HT1080 (cell line): ENCODE data around the gene VWA7. TPM values are rescaled to one million over a fixed set of nuclear protein-coding genes. Genes with fewer than 3 reads are reported as not detected.

Experiments used
- DNase-seq: peaks from one replicate; pipeline ENCODE4 v3.0.0-alpha.2; 2015; ENCODE audit warnings: low read depth
- total RNA-seq: library from RNA; depleted of rRNA; stranded (reverse); fragments of >200 nt; shearing (Covaris generic); gene quantifications from 2 replicates; pipeline ENCODE4 v1.2.3, GENCODE V29; 2014

VWA7 gene
- total RNA-seq, 1 experiment from 2014 or later = 0.79 TPM

DNA sequence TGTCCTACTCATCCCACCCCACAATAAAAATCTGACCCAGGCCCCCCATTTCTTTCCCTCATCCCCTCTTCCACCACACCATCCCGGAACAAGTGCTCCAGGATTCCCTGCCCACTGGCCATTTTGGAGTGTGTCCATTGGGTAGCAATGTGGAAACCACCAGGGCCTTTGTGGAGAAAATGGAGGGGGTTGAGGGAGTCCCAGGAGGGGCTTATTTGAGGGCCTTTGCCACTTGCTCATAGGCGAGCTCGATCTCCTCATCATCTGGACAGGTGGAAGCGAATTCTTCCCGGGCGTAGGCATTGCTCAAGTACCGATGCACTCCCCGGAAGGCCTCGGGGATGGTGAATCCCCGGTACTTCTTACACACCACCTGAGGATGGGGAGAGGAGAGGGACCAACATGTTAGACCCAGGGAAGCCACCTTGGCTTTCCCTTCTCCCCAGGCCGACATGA, 46.5 kb downstream of the VWA7 start:
- DNase-seq = no peak

DNA sequence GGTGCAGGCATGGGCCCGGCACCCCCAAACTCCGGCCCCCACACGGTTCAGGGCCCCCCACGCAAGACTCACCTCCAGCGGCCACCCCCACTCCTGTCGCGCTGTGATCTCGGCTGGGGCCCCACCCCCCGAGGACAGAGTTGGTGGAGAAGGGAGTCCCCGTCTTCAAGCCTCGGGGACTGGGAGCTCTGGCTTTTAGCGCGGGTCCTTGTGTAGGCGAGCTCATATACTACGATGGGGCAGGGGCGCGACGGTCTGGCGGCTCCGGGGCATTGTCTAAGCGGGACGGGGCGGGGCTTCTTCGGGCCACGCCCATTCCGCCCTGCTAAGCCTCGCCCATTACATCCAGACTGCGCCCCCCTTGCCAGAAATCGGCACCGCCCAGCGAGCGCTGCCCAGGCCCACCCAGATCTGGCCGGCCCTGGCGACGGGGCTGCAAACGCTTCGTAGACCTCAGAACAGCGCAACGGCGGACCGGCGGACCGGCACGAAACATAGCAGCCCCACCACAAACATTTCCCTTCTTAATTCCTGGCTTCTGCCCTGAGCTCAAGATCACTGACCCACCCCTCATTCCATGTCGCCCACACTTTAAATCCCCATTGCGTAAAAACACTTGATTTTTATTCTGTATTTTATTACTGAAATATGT, 47.0 kb downstream of the VWA7 start:
- peak; percentile 92 for DNase-seq

GRCh38 chr6:31729515-31729978, 47.6 kb downstream of the VWA7 start:
- peak; percentile 82 for DNase-seq

DNA sequence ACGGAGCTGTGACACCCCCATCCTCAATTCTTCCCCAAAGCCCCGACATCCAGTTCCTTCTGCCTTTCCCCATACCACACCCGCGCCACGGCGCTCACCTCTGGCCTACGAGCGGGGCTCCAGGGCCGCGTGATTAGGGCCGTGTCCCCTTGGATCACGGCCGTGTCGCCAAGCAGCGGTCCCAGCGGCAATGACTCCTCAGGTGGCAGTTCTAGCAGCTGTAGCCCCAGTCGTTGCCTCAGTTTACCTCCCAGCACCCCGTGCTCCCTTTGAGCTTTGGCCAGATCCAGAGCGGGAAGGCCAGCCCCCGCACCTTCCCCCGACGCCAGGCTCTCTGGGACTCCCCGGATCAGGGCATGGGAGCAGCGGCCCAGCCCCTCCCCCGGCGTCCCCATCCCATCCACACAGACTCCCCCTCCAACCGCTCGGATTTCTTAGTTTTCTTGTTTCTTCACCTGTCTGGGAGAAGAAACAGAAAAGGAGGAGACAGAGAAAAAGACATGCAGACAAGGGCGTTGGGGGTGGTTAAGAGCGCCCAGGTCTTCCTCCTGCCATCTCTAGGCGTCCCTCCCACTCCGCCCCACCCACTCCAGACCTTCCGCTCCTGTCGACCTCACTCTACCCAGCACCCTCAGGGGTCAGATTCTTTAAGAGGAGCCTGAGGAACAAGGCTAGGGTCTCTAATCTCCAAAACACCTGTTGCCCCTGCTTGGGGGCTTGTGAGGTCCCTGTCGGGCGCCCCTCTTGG, 48.2 kb downstream of the VWA7 start, which contains the start of gene DDAH2:
DDAH2 (minus strand) TSS at position 533 of the 748 bp plus-strand sequence; CDS start at position 395, 138 bp downstream.
- no peak for DNase-seq

GRCh38 chr6:31727717-31728671, 49.1 kb downstream of the VWA7 start:
- DNase-seq = no peak

DNA sequence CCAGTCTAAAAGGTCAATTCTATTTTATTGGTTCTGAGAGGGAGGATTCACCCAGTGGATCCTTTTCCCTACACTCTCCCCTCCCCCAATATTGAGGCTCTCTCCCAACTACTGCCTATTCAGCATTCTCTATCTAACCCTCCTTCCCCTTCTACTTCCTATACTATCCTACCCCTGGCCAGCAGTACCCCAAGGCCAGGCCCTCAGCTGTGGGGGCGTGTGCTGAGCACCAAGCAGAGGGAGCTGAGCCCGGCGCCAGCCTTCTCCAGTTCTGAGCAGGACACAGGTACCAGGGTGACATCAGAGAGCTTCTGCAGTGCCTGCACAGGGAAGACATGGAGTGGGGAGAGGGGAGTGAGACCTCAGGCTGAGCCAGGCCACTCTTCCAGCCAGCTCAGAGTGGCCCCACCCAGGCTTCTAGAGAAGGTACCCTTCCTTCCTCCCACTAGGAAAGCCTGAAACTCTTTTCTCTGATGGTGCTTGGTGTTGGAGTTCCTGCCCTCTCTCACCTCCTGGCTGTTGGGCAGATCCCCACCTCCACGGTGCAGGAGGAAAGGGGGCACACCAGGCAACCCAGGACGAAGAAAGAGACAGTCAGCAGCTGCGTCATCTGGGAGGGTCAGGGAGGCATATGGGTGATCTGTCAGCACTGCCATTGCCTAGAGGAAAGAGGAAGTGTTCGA, 50.0 kb downstream of the VWA7 start:
- no peak for DNase-seq

- DNase-seq = no peak
Measured at GRCh38 chr6:31725502-31726350, 51.4 kb downstream of the VWA7 start.

- DNase-seq = no peak
Measured at GRCh38 chr6:31723980-31724691, 53.0 kb downstream of the VWA7 start.

- DNase-seq = no peak
Measured at GRCh38 chr6:31723245-31723979, 53.7 kb downstream of the VWA7 start, which contains the start of gene MPIG6B. TSS of gene MPIG6B (plus strand) at chr6:31723373. CDS start at chr6:31723384, 11 bp downstream.

DNA sequence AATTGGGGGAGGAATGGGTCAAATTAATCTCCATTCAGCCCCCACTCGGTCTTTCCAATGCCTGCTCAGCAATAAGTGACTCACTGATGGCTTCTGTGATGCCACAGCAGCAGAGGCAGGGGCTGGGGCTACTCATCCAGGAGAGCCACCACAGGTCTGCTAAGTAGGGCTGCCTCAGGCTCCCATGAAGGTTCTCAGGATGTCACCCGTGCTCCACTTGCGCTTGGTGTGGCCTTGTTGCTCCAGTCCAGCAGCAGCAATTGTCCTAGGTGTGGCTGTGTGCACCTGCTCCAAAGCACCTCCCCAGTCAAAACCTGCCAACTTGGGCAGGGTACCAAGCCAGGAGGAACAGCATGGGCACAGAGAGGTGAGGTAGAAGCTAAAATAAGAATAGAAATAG, 55.0 kb downstream of the VWA7 start:
- no peak for DNase-seq

DNA sequence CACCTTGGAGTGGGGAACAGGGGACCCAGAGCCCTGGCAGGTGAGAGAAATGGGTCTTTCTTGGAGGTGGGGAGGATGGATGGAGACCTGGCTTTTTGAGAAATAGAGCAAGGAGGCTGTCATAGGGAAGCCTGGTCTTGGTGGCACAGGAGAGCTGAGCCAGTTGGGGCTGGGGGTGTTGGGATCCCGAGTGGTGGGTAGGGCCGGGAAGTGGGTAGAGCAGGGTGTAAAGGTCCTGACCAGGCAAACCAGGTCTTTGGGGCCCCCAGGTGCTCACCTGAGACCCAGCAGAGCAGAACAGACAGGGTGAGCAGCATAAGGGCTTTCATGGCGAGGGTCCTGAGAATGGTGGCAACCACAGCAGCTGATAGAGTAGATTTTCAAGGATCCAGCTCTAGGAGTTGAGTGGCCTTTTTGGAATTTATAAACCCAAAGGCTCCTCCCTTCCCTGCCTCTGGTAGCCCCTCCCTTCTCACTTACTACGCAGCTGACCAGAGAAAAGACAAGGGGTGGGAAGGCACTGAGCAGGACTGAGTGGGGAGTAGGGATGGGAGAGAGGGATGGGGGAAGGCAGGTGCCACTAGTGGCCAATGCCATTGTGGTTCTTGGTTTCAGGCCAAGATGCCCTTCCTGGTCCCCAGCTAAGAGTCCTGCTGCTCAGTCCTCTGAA, 55.6 kb downstream of the VWA7 start, which contains the start of gene LY6G6C:
LY6G6C (minus strand) TSS at position 396 of the 670 bp plus-strand sequence; CDS start at position 329, 67 bp downstream.
- DNase-seq = no peak

GRCh38 chr6:31720196-31720770, 56.8 kb downstream of the VWA7 start:
- no peak for DNase-seq

- DNase-seq = no peak
Measured at GRCh38 chr6:31719001-31719400, 58.1 kb downstream of the VWA7 start.

DNA sequence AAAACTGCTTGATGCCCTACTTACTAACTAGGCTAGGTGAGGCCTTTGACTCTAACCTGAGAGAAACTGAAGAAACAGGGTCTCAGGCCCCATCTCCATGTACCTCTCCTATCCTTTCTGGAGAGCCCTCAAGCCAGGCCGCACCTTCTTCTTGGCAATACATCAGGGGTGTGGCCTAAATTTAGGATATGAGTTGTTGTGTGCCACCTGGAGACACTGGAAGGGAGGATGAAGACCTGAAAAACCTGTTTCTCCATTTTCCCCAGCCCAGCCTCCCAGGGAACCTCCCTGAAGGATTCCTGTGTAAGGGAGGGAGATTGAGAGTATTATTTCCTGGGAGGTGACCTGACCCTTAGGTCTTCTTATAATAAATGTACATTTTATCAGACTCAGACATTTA, 58.9 kb downstream of the VWA7 start:
- DNase-seq = no peak

DNA sequence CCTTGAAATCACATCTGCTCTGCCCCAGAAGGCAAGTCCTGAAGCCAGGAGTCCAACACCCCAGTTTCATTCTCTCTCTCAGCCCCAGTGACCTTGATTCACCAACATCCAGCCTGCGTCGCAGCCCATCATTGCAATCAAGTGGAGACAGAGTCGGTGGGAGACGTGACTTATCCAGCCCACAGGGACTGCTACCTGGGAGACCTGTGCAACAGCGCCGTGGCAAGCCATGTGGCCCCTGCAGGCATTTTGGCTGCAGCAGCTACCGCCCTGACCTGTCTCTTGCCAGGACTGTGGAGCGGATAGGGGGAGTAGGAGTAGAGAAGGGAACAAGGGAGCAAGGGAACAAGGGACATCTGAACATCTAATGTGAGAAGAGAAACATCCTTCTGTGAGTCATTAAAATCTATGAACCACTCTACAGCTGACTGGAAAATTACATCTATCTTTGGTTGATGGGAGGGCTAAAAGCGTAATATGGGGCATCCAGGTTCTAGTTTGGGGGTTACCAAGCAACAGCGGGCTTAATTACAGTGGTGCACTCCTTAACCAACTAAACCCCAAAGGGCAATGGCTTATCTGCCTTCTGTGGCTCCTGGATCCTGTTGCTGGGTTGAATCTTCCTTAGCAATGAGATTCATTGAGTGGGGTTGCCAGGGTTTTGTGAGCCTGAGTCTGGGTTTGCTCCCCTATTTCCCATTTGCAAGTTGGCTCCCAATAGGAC, 59.5 kb downstream of the VWA7 start:
- DNase-seq = no peak
